Erythroblast (primary cell): ENCODE results near the gene DSCAML1.

Experiments used
- GATA1 ChIP-seq: IDR thresholded peaks from 2 replicates; pipeline ENCODE4 v1.6.1; 2011; ENCODE audit warnings: low read depth, mild to moderate bottlenecking, control low read depth, low read length, moderate library complexity
- POLR2A ChIP-seq: IDR thresholded peaks from 2 replicates; pipeline ENCODE4 v1.6.1; 2011; ENCODE audit warnings: mild to moderate bottlenecking, low read length

DNA sequence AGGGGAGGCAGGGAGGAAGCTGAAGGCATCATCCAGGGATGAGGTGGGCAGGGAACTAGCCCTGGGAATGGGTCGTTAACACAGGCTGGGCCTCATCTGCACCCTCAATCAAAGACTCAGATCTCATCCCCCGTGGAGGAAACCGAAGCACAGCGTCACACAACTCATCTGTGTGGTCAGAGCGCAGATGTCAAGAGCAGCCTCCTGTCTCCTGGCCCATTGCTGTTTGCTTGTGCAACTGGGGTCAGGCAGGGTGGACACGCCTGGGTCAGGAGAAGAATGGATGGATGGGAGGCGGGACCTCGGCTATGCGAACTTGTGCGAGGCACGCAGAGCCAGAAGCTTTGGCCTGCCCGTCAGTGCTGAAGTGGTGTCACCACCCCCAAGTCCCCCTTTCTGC is 251.3 kb downstream of the DSCAML1 start:
- TF ChIP-seq POLR2A (no peak), GATA1 (no peak)
